Measurements from ENCODE around the gene PROX1. TPM values are rescaled to one million over a fixed set of nuclear protein-coding genes. Genes with fewer than 3 reads are reported as not detected.

Gene PROX1
- total and polyA plus RNA-seq, 2 donors (not counting 1 experiment from before 2014, with no cell fraction given): 0.24 to 3.8 TPM

DNA sequence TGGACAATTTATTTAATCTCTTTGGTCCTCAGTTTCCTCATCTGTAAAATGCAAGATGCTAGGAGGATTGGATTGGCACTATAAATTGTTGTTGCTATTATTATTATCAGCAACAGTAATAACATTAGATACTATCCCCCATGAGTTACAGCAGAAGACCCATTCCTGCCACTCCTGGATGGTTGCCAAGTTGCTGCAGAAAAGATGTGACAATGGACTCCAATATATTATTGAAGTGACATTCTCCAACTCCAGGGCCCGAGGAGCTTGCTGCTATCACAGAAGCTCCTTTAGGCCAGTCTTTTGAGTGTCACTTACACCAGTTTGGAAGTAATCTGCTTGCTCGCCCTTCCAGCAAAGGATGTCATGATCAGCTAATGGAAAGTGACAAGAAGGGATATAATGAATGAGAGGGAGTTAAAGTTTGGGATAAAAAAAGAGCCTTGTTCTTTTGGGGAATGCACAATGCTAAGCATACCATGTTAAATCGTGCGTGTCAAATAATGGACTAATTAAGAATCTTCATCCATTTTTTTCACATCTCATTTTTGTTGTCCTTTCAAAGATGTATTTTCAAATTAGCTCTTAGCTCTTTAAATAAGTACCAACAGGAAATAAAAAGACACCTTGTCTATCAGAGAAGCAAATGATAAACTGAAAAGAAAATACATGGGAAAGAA lies 19.5 kb upstream of the PROX1 start:
- H3K4me2 ChIP-seq (replicated peaks; ENCODE audit: low read depth, low read length, poor library complexity, severe bottlenecking): no peak overlapping the region
- 100% methylated on average over 1 of the region's 4 CpGs for WGBS (ENCODE audit: insufficient coverage)
- Mint-ChIP-seq H3K9me3 (ENCODE audit: insufficient read depth) (no peaks in the 10 kb centered on the region), H3K4me3 (no peak overlapping the region), H3K27ac (no peak overlapping the region), H3K4me1 (no peaks in the 10 kb centered on the region), H3K27me3 (peaks cover 21% of the 10 kb centered on the region)
- no peak overlapping the region for H3K9ac ChIP-seq (ENCODE audit: low read length)
- no peak overlapping the region for H3K27ac ChIP-seq (ENCODE audit: low read length in 2 of 2)
- ATAC-seq (ENCODE audit: low read depth) (no peak), DNase-seq (no peak)
- no peaks in the 10 kb centered on the region for H3K4me1 ChIP-seq (ENCODE audit: control insufficient read depth in 2 of 2, insufficient read depth in 2 of 2, low read length in 2 of 2)
- no peaks in the 10 kb centered on the region for H3K79me2 ChIP-seq (ENCODE audit: control insufficient read depth, insufficient read depth, low read length)
- intact Hi-C loops (cut with micrococcal nuclease): no loop called here
- no peaks in the 10 kb centered on the region for H3K9me3 ChIP-seq (ENCODE audit: control extremely low read depth in 1 of 3, control insufficient read depth in 2 of 3, insufficient read depth in 1 of 3, low read length in 2 of 3)
- H3K4me3 ChIP-seq (ENCODE audit: control extremely low read depth in 1 of 5, extremely low read depth in 1 of 5, insufficient read depth in 1 of 5, low read depth in 2 of 5, low read length in 4 of 5): no peak overlapping the region
- ChIA-PET CTCF (no interaction called here), POLR2A (no interaction called here)
- H4K20me1 ChIP-seq (ENCODE audit: control insufficient read depth, insufficient read depth, low read length, poor library complexity, severe bottlenecking): no peaks in the 10 kb centered on the region
- peaks cover 0 to 3% (median 1%) of the 10 kb centered on the region in 4 experiments for H3K27me3 ChIP-seq (replicated peaks in 1 of 4; ENCODE audit: control extremely low read depth in 1 of 4, control insufficient read depth in 3 of 4, insufficient read depth in 4 of 4, low read length in 3 of 4)
- no peak for TF ChIP-seq EZH2 (IDR thresholded peaks at IDR 0.05; ENCODE audit: borderline replicate concordance, insufficient read depth, low read depth, low read length, poor library complexity, severe bottlenecking)
- TF ChIP-seq, protein P1, sequence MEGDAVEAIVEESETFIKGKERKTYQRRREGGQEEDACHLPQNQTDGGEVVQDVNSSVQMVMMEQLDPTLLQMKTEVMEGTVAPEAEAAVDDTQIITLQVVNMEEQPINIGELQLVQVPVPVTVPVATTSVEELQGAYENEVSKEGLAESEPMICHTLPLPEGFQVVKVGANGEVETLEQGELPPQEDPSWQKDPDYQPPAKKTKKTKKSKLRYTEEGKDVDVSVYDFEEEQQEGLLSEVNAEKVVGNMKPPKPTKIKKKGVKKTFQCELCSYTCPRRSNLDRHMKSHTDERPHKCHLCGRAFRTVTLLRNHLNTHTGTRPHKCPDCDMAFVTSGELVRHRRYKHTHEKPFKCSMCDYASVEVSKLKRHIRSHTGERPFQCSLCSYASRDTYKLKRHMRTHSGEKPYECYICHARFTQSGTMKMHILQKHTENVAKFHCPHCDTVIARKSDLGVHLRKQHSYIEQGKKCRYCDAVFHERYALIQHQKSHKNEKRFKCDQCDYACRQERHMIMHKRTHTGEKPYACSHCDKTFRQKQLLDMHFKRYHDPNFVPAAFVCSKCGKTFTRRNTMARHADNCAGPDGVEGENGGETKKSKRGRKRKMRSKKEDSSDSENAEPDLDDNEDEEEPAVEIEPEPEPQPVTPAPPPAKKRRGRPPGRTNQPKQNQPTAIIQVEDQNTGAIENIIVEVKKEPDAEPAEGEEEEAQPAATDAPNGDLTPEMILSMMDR (IDR thresholded peaks at IDR 0.05): no peak
- no peak overlapping the region for H2AFZ ChIP-seq (ENCODE audit: insufficient read depth, low read depth, low read length, poor library complexity, severe bottlenecking)
- H3K36me3 ChIP-seq (replicated peaks in 1 of 2; ENCODE audit: control extremely low read depth in 1 of 2, control insufficient read depth in 1 of 2, extremely low read depth in 1 of 2, insufficient read depth in 2 of 2, low read length in 1 of 2): no peaks in the 10 kb centered on the region

DNA sequence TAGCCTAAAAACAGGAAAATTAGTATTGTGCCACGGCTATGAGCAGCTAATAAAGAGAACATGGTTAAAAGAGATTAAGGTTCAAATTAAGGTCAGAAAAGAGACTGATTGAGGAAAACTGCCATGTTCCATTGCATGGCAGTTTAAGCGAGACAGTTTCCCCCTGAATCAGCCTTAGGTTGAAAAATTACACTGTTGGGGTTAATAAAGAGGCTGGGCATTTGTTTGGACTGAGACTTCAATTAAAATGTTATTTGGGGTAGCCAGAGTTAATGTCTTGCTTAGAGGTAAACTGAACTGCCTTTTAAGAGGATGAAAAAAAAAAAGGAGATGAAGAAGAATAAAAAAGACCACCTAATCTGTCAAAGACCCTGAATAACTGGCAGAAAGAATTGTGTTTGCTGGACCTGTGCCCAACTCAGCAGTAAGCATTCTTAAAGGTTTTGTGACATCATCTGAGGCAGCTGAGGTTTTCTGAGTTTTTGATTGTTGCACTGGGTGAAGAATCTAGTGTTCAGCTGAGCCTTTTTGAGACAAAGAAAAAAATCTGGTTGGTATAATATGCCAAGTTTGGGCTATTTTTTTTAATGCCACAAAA lies 17.7 kb upstream of the PROX1 start:
- H3K27ac ChIP-seq (ENCODE audit: low read length in 2 of 2): no peak overlapping the region
- no peak overlapping the region for H3K9ac ChIP-seq (ENCODE audit: low read length)
- ChIA-PET CTCF (no interaction called here), POLR2A (no interaction called here)
- no peaks in the 10 kb centered on the region for H3K9me3 ChIP-seq (ENCODE audit: control extremely low read depth in 1 of 3, control insufficient read depth in 2 of 3, insufficient read depth in 1 of 3, low read length in 2 of 3)
- no peak for ATAC-seq (ENCODE audit: low read depth)
- no peaks in the 10 kb centered on the region for H3K36me3 ChIP-seq (replicated peaks in 1 of 2; ENCODE audit: control extremely low read depth in 1 of 2, control insufficient read depth in 1 of 2, extremely low read depth in 1 of 2, insufficient read depth in 2 of 2, low read length in 1 of 2)
- Mint-ChIP-seq H3K4me3 (no peak overlapping the region), H3K4me1 (no peaks in the 10 kb centered on the region), H3K9me3 (ENCODE audit: insufficient read depth) (no peaks in the 10 kb centered on the region), H3K27me3 (peaks cover 24% of the 10 kb centered on the region), H3K27ac (no peak overlapping the region)
- no peak overlapping the region for H3K4me2 ChIP-seq (replicated peaks; ENCODE audit: low read depth, low read length, poor library complexity, severe bottlenecking)
- no peaks in the 10 kb centered on the region for H3K4me1 ChIP-seq (ENCODE audit: control insufficient read depth in 2 of 2, insufficient read depth in 2 of 2, low read length in 2 of 2)
- H4K20me1 ChIP-seq (ENCODE audit: control insufficient read depth, insufficient read depth, low read length, poor library complexity, severe bottlenecking): no peaks in the 10 kb centered on the region
- TF ChIP-seq, protein P1 (IDR thresholded peaks at IDR 0.05): no peak
- no peak for TF ChIP-seq EZH2 (IDR thresholded peaks at IDR 0.05; ENCODE audit: borderline replicate concordance, insufficient read depth, low read depth, low read length, poor library complexity, severe bottlenecking)
- no peak for DNase-seq
- peaks cover 0 to 3% (median 1%) of the 10 kb centered on the region in 4 experiments for H3K27me3 ChIP-seq (replicated peaks in 1 of 4; ENCODE audit: control extremely low read depth in 1 of 4, control insufficient read depth in 3 of 4, insufficient read depth in 4 of 4, low read length in 3 of 4)
- WGBS (ENCODE audit: insufficient coverage): 58% methylated on average over 1 of the region's 2 CpGs
- intact Hi-C loops (cut with micrococcal nuclease): no loop called here
- H3K4me3 ChIP-seq (ENCODE audit: control extremely low read depth in 1 of 5, extremely low read depth in 1 of 5, insufficient read depth in 1 of 5, low read depth in 2 of 5, low read length in 4 of 5): no peak overlapping the region
- no peaks in the 10 kb centered on the region for H3K79me2 ChIP-seq (ENCODE audit: control insufficient read depth, insufficient read depth, low read length)
- no peak overlapping the region for H2AFZ ChIP-seq (ENCODE audit: insufficient read depth, low read depth, low read length, poor library complexity, severe bottlenecking)

Data from B cell (primary cell).